Subcutaneous abdominal adipose tissue (tissue), 5 donors: ENCODE results near the gene ATP13A3.
A peak's percentile ranks its signal among the peaks of the same experiment; 100 is the strongest.

Experiments
- H3K27ac ChIP-seq: one replicate; pipeline ENCODE4 v1.7.0; 2013; ENCODE audit warnings: low read depth, mild to moderate bottlenecking, inconsistent platforms, low read length, moderate library complexity
- H3K27me3 ChIP-seq, 5 donors: one replicate each; pipeline ENCODE4 v1.7.0; 2013; ENCODE audit warnings: low read length in 5 of 5, inconsistent platforms in 1 of 5; ENCODE audit not compliant: control insufficient read depth in 5 of 5, insufficient read depth in 4 of 5
- H3K36me3 ChIP-seq, 5 donors: one replicate each; pipeline ENCODE4 v1.7.0; 2013; ENCODE audit warnings: low read length in 5 of 5; ENCODE audit not compliant: control insufficient read depth in 5 of 5, insufficient read depth in 5 of 5
- H3K4me1 ChIP-seq, 5 donors: one replicate each; pipeline ENCODE4 v1.7.0; 2013; ENCODE audit warnings: low read length in 5 of 5, mild to moderate bottlenecking in 3 of 5, moderate library complexity in 1 of 5; ENCODE audit not compliant: control insufficient read depth in 5 of 5, insufficient read depth in 5 of 5
- H3K4me3 ChIP-seq, 5 donors: one replicate each; pipeline ENCODE4 v1.7.0; 2013; ENCODE audit warnings: low read length in 5 of 5, low read depth in 1 of 5
- H3K9ac ChIP-seq, 5 donors: one replicate each; pipeline ENCODE4 v1.7.0; 2013; ENCODE audit warnings: low read length in 5 of 5, mild to moderate bottlenecking in 4 of 5, moderate library complexity in 3 of 5
- H3K9me3 ChIP-seq, 5 donors: one replicate each; pipeline ENCODE4 v1.7.0; 2013; ENCODE audit warnings: low read length in 5 of 5; ENCODE audit not compliant: control insufficient read depth in 5 of 5
- donor health status: healthy.
- donor health status: healthy.
- donor health status: healthy.
- donor health status: healthy.
- donor health status: healthy.

The ATP13A3 gene

GRCh38 chr3:194481525-194482195 lies 5.1 kb downstream of the ATP13A3 start:
- peaks cover 3 to 18% (median 4%) of the 10 kb centered on the region in 5 donors for H3K36me3 ChIP-seq
- H3K9ac ChIP-seq, result no peak overlapping the region
- peak overlapping the region; percentile 64 for H3K27ac ChIP-seq
- H3K27me3 ChIP-seq, result no peaks in the 10 kb centered on the region
- H3K4me1 ChIP-seq, result peaks cover 2 to 38% (median 24%) of the 10 kb centered on the region in 5 donors
- H3K4me3 ChIP-seq, result no peak overlapping the region
- H3K9me3 ChIP-seq, result no peaks in the 10 kb centered on the region

GRCh38 chr3:194481103-194481502 lies 5.7 kb downstream of the ATP13A3 start:
- peak overlapping the region; percentile 64 for H3K27ac ChIP-seq
- H3K4me1 ChIP-seq, result peaks cover 2 to 38% (median 24%) of the 10 kb centered on the region in 5 donors

GRCh38 chr3:194476784-194477183 lies 10.0 kb downstream of the ATP13A3 start:
- Histone ChIP-seq H3K9me3 (no peaks in the 10 kb centered on the region), H3K4me3 (no peak overlapping the region), H3K9ac (no peak overlapping the region), H3K27me3 (no peaks in the 10 kb centered on the region), H3K4me1 (peaks cover 2 to 40% (median 13%) of the 10 kb centered on the region in 5 donors), H3K27ac (no peak overlapping the region), H3K36me3 (peaks cover 3 to 11% (median 4%) of the 10 kb centered on the region in 5 donors)

More at GRCh38 chr3:194481103-194481502, 5.7 kb downstream of the ATP13A3 start:
- H3K27me3 ChIP-seq, result no peaks in the 10 kb centered on the region
- H3K36me3 ChIP-seq, result peaks cover 3 to 18% (median 4%) of the 10 kb centered on the region in 5 donors
- no peaks in the 10 kb centered on the region for H3K9me3 ChIP-seq
- H3K4me3 ChIP-seq, result no peak overlapping the region
- no peak overlapping the region for H3K9ac ChIP-seq

- no peak overlapping the region for H3K4me3 ChIP-seq
- no peak overlapping the region for H3K9ac ChIP-seq
- H3K27ac ChIP-seq, result no peak overlapping the region
- H3K4me1 ChIP-seq, result peaks cover 2 to 36% (median 14%) of the 10 kb centered on the region in 5 donors
- no peaks in the 10 kb centered on the region for H3K9me3 ChIP-seq
- H3K27me3 ChIP-seq, result no peaks in the 10 kb centered on the region
- H3K36me3 ChIP-seq, result peaks cover 3 to 11% (median 4%) of the 10 kb centered on the region in 5 donors
Observed at GRCh38 chr3:194475978-194476377, 10.8 kb downstream of the ATP13A3 start.

DNA sequence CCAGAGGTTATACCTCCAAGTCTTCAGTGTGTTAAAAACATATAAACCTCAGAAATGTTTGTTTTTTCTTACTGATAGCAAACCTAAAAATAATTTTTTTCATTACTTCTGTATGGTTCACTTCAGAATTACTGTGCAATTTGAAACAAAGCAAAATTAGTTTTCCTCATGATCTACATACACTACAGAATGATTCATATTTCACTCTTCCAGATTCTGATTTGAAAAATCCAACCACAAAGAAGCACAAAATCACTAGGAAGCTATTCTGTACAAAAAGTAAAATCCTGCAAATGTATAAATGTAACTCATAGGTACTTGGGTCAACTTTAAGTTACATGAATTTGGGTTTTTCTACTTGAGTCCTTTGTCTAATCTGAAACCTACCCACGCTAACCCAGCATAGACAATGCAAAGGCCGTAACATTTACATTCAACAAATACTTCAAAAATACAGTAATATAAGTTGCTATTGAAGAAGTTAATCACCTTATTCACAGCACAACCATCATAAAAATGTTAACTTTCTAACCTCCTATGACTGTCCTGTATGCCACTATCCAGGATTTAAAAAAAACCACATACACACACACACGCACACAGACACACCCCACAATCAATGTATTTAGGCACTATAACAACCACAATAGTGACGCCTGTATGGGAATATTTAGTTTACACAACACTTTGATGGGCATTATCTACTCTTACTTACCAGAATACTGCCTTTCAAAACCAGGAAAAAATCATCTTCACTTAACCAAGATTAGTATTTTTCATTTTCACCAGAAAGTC lies 11.5 kb downstream of the ATP13A3 start:
- no peaks in the 10 kb centered on the region for H3K27me3 ChIP-seq
- H3K27ac ChIP-seq, result peak overlapping the region; percentile 21
- H3K36me3 ChIP-seq, result peaks cover 3 to 11% (median 4%) of the 10 kb centered on the region in 5 donors
- no peak overlapping the region for H3K4me3 ChIP-seq
- peaks cover 2 to 36% (median 17%) of the 10 kb centered on the region in 5 donors for H3K4me1 ChIP-seq
- H3K9me3 ChIP-seq, result no peaks in the 10 kb centered on the region
- no peak overlapping the region for H3K9ac ChIP-seq

GRCh38 chr3:194474675-194475074 lies 12.1 kb downstream of the ATP13A3 start:
- Histone ChIP-seq H3K27ac (no peak overlapping the region), H3K36me3 (peaks cover 3 to 11% (median 4%) of the 10 kb centered on the region in 5 donors), H3K4me1 (peaks cover 2 to 31% (median 17%) of the 10 kb centered on the region in 5 donors), H3K9ac (no peak overlapping the region), H3K27me3 (no peaks in the 10 kb centered on the region), H3K4me3 (no peak overlapping the region), H3K9me3 (no peaks in the 10 kb centered on the region)

- peaks cover 0 to under 1% (median 0%) of the 10 kb centered on the region in 5 donors for H3K36me3 ChIP-seq
Observed at GRCh38 chr3:194472290-194472920, 14.4 kb downstream of the ATP13A3 start.

GRCh38 chr3:194471863-194472262 lies 14.9 kb downstream of the ATP13A3 start:
- H3K9me3 ChIP-seq, result no peaks in the 10 kb centered on the region
- peaks cover 0 to 34% (median 17%) of the 10 kb centered on the region in 5 donors for H3K4me1 ChIP-seq
- H3K27me3 ChIP-seq, result no peaks in the 10 kb centered on the region
- no peaks in the 10 kb centered on the region for H3K36me3 ChIP-seq
- peak overlapping the region in 1 of 5 donors; percentile 4 for H3K4me3 ChIP-seq
- peak overlapping the region in 2 of 5 donors; percentile 6 to 36 for H3K9ac ChIP-seq
- H3K27ac ChIP-seq, result peak overlapping the region; percentile 64

More at GRCh38 chr3:194472290-194472920, 14.4 kb downstream of the ATP13A3 start:
- H3K4me1 ChIP-seq, result peaks cover 0 to 34% (median 17%) of the 10 kb centered on the region in 5 donors
- H3K27ac ChIP-seq, result peak overlapping the region; percentile 64
- H3K9ac ChIP-seq, result peak overlapping the region in 1 of 5 donors; percentile 6
- H3K27me3 ChIP-seq, result no peaks in the 10 kb centered on the region
- no peaks in the 10 kb centered on the region for H3K9me3 ChIP-seq
- peak overlapping the region in 1 of 5 donors; percentile 4 for H3K4me3 ChIP-seq

- peak overlapping the region; percentile 38 for H3K27ac ChIP-seq
- no peaks in the 10 kb centered on the region for H3K36me3 ChIP-seq
- no peaks in the 10 kb centered on the region for H3K9me3 ChIP-seq
- no peaks in the 10 kb centered on the region for H3K27me3 ChIP-seq
- H3K4me1 ChIP-seq, result peaks cover 0 to 26% (median 19%) of the 10 kb centered on the region in 5 donors
- H3K9ac ChIP-seq, result peak overlapping the region in 3 of 5 donors; percentile 3 to 53 (median 37)
- no peak overlapping the region for H3K4me3 ChIP-seq
Observed at GRCh38 chr3:194470615-194471014, 16.2 kb downstream of the ATP13A3 start.
